Left colon (tissue), 2 donors: ENCODE measurements around the gene RAB1B. TPM values are rescaled to one million over a fixed set of nuclear protein-coding genes. Genes with fewer than 3 reads are reported as not detected.

ENCODE experiments used
- total RNA-seq, 2 donors: library from RNA; stranded (reverse); fragmentation: NEBNext Ultra II Directional; extraction: Animal tissue kit (Norgen Biotek cat#: 25700); gene quantifications; one replicate each; pipeline ENCODE4 v1.2.1, GENCODE V29; 2021
- donor health status: DM: no; HTN: no; CAD: no.
- donor health status: DM: yes; HTN: yes; CAD: no.

Gene RAB1B
- total RNA-seq, 2 donors from 2014 or later: 208 to 210 TPM

Other genes with a start within 250 kb of the RAB1B start
- gene CATSPER1, start 242.2 kb upstream of the RAB1B start, total RNA-seq: under 1 TPM in 1 of 2 donors, not detected in 1; 0.39 TPM
- not detected for gene GAL3ST3, start 219.5 kb upstream of the RAB1B start, total RNA-seq
- gene SF3B2, start 216.3 kb upstream of the RAB1B start, total RNA-seq: 100 to 1,000 TPM; 123 to 131 TPM
- 10 to 100 TPM; 17.1 to 19.2 TPM for gene PACS1, start 198.4 kb upstream of the RAB1B start, total RNA-seq
- 10 to 100 TPM; 17.3 to 23.4 TPM for gene KLC2, start 10.9 kb upstream of the RAB1B start, total RNA-seq
- gene CNIH2, start 9.5 kb downstream of the RAB1B start, total RNA-seq: 1 to 10 TPM; 1.1 to 1.2 TPM
- gene YIF1A, start 20.5 kb downstream of the RAB1B start, total RNA-seq: 100 to 1,000 TPM in 1 of 2 donors, 10 to 100 TPM in 1; 87.8 to 101 TPM
- gene TMEM151A, start 23.3 kb downstream of the RAB1B start, total RNA-seq: under 1 TPM; 0.14 to 0.18 TPM
- 10 to 100 TPM in 1 of 2 donors, 1 to 10 TPM in 1; 4.5 to 13.7 TPM for gene CD248, start 48.4 kb downstream of the RAB1B start, total RNA-seq
- 10 to 100 TPM; 10.3 to 10.6 TPM for gene RIN1, start 67.8 kb downstream of the RAB1B start, total RNA-seq
- gene BRMS1, start 76.5 kb downstream of the RAB1B start, total RNA-seq: 10 to 100 TPM; 42.5 to 46.3 TPM
- gene B4GAT1, start 79.0 kb downstream of the RAB1B start, total RNA-seq: 10 to 100 TPM; 13.1 to 17.1 TPM
- 10 to 100 TPM; 16.3 to 31.1 TPM for gene SLC29A2, start 103.1 kb downstream of the RAB1B start, total RNA-seq
- gene NPAS4, start 152.4 kb downstream of the RAB1B start, total RNA-seq: under 1 TPM in 1 of 2 donors, not detected in 1; 0.39 TPM
- 10 to 100 TPM; 46.9 to 59.4 TPM for gene MRPL11, start 170.2 kb downstream of the RAB1B start, total RNA-seq
- gene PELI3, start 198.3 kb downstream of the RAB1B start, total RNA-seq: 1 to 10 TPM; 4.7 to 5.2 TPM
- 10 to 100 TPM; 75.0 to 91.4 TPM for gene DPP3, start 211.8 kb downstream of the RAB1B start, total RNA-seq
- 10 to 100 TPM; 29.8 to 34.8 TPM for gene BBS1, start 242.0 kb downstream of the RAB1B start, total RNA-seq